GDM1 (cell line): ENCODE data around the gene CIAO1.
"Not testable (repeated sequence)": the region's sequence is repeated elsewhere in the genome, so short reads cannot be mapped to it uniquely, and the experiment has no call there.

Experiments used
- DNase-seq: peaks from one replicate; lab custom pipeline; 2025; lab: John Stamatoyannopoulos, UW

The CIAO1 gene

GRCh38 chr2:96265840-96266679 is at the start of gene CIAO1, which contains the start of gene TMEM127:
Gene CIAO1, plus strand, starts transcription at chr2:96266225. Its CDS starts 126 bp downstream, at chr2:96266351.
Gene TMEM127, minus strand, starts transcription at chr2:96265997. Its CDS starts 616 bp downstream, at chr2:96265381.
- DNase-seq, result peak; percentile 97

DNA sequence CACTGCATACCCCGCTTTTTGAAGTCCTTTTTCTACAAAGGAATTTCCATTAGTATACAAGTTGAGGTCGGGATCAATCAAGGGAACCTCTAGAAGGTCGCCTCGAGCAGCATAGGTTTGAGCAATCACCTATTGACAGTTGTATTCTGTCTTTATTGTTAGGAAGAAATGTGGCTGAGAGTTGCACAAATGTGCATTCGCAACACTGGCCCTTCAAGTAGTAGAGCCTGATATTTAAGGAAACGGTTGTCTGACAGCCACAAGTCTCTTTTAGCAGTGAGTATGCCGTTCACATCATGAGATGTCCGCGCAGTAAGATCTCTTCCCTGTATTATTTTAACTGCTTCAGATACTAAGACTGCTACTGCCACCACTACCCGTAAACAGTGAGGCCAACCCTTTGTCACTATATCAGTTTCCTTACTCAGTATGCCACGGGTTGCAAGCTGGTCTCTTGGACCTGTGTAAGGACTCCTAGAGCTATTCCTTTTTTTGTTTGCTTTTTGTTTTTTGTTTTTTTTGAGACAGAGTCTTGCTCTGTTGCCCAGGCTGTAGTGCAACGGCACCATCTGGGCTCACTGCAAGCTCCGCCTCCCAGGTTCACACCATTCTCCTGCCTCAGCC is 47.4 kb upstream of the CIAO1 start:
- DNase-seq, result no peak

GRCh38 chr2:96219959-96220358 is 46.1 kb upstream of the CIAO1 start:
- DNase-seq, result not testable (repeated sequence)

GRCh38 chr2:96221106-96221505 is 44.9 kb upstream of the CIAO1 start:
- not testable (repeated sequence) for DNase-seq

DNA sequence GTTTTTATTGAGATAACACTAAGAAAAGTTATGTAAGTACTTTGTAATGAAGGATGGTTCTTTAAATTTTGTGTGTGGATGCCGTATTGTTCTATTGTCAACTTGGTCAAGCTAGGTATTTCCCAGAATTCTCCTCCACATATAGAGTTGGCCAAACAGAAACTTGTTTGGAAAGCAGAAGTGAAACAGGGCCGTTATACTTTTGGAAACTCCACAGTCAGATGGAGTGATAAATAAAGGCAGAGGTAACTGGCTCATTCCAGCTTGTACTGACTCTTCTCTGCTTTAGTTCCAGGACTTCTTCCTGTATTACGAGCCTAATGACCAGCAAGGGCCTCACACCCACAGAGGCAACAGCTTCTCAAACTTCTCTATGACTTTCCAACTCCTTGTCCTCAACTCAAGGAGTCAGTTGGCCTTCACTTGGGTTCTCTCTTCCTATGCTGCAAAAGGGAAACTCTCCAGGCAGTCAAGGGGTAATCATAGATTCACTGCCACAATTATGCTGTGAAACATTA is 41.0 kb upstream of the CIAO1 start:
- DNase-seq, result peak; percentile 34

GRCh38 chr2:96231316-96231715 is 34.7 kb upstream of the CIAO1 start:
- DNase-seq, result no peak

DNA sequence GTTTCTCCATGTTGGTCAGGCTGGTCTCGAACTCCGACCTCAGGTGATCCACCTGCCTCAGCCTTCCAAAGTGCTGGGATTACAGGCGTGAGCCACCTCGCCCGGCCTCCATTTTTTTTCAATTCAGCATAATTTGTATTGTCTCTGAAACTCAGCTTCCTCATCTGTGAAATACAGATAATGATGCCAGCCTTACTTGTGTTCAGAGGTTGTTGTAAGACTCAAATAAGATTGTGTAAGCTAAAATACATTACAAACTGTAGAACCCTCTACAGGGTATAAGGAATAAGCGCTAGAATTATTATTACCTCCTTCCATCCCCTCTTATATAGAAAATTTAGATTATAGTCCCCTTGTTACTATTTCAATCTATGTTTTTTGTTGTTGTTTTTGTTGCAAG is 32.6 kb upstream of the CIAO1 start:
- DNase-seq, result no peak

DNA sequence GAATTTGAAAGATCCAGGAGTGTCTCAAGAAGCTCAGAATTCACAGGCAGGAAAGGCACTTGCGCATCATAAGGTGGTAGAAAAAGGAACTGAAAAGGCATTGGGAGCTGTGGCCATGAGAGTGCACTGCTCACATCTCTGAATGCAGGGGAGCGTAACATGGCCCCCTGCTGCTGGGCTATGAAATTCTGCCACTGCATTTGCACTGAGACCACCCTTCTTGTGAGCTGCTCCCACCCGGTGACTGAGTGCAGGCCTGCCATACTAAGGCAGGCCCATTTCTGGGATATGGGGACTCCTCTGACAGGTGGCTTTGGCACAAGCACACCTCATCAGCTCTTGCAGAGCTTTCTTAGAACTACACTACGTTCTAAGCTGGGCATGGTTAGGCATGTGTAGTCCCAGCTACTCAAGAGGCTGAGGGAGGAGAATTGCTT is 32.1 kb upstream of the CIAO1 start:
- peak; percentile 34 for DNase-seq

DNA sequence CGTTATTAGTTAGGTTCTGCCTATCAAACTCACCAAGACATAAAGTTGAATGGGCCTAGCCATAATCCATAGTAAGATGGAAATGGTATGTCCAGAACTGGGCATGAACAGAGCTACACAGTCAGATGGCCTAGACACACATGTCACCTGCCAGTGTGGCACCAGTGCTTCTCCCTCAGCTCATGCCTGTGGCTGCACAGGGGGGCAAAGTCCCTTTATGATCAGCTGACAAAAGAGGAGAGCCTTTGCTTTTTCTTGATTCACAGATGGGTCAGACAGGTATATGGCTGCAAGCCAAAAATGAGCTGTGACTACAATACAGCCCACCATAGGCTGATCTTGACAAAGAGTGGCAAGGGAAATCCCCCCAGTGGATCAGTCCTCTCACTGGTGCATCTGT is 29.1 kb upstream of the CIAO1 start:
- no peak for DNase-seq

DNA sequence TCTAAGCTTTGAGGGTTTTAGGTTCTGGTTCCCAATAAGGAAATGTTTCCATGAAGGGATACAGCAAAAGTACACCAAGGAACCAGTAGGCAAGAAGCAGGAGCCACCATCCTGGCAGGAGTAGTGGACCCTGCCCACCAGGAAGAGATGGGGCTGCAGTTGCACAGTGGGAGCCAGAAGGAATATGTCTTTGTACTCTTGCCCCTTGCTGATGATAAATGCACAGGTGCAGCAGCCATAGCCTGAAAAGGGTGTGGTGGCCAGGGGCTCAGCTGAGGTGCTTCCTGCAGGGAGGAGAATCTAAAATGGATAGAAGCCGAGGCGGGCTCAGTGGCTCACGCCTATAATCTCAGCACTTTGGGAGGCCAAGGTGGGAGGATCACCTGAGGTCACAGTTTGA is 27.8 kb upstream of the CIAO1 start:
- DNase-seq, result no peak

GRCh38 chr2:96239091-96239490 is 26.9 kb upstream of the CIAO1 start:
- DNase-seq, result no peak

DNA sequence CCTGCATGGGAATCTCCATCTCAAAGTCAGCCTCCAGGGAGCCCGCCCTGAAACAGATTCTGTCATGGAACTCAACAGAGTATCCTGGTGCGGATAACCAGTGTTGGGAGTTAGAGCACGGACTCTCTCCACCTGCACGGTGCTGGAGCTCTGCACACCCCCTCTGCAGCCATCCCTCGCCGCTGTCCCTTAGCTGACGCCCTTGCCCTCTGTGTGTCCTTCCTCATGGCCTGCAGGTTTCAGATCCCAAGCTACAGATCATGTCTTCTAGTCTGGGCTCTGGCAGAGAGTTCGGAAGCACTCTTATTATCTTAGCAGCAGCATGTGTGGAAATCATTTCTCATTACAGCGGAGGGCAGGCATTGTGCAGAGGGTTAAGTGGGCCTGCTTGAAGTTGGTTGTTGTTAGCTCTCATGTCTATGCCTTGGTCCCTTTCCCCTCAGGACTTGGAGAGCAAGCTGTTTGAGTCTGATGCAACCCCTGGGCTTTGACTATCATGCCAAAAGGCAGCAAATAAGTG is 26.2 kb upstream of the CIAO1 start:
- no peak for DNase-seq

- DNase-seq, result no peak
Observed at GRCh38 chr2:96240341-96241038, 25.5 kb upstream of the CIAO1 start.

DNA sequence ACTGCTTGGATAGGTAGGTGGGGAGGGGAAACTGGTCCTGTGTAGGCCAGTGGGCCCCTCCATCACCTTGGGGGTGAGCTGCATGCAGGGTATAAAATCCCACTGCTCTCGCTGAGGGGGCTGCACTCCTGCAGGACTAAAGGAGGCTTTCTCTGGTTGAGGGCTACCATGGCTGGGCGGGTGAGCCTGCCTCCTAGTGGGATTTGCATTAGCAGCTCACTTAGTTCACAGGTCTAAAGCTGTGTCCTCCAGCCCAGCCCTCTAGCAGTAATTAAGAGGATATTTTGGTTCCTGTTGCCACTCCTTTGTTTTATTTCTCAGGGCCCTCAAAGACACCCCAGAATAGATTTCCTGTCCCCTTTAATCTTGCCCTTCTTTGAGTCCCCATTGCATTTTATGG is 24.8 kb upstream of the CIAO1 start:
- no peak for DNase-seq

- peak; percentile 34 for DNase-seq
Observed at GRCh38 chr2:96241900-96242611, 24.0 kb upstream of the CIAO1 start.

DNA sequence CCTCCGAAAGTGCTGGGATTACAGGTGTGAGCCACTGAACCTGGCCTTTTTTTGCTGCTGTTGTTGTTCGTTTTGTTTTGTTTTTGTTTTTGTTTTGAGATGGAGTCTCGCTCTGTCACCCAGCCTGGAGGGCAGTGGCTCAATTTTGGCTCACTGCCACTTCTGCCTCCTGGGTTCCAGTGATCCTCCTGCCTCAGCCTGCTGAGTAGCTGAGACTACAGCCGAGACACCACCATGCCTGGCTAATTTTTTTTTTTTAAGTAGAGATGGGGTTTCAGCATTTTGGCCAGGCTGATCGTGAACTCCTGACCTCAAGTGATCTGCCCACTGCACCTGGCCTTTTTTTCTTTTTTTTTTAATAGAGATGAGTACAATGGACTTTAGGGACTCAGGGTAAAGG is 22.2 kb upstream of the CIAO1 start:
- DNase-seq, result no peak

GRCh38 chr2:96245609-96246390 is 20.2 kb upstream of the CIAO1 start:
- DNase-seq, result no peak

- DNase-seq, result no peak
Observed at GRCh38 chr2:96247009-96247408, 19.0 kb upstream of the CIAO1 start.

GRCh38 chr2:96247896-96248295 is 18.1 kb upstream of the CIAO1 start:
- DNase-seq, result no peak

- no peak for DNase-seq
Observed at GRCh38 chr2:96248624-96249023, 17.4 kb upstream of the CIAO1 start.

- no peak for DNase-seq
Observed at GRCh38 chr2:96249654-96250053, 16.4 kb upstream of the CIAO1 start.
